Measurements from ENCODE around the gene HMGA1.

GRCh38 chr6:34226066-34226465 is 10.6 kb upstream of the HMGA1 start:
- TF ChIP-seq, protein P1, sequence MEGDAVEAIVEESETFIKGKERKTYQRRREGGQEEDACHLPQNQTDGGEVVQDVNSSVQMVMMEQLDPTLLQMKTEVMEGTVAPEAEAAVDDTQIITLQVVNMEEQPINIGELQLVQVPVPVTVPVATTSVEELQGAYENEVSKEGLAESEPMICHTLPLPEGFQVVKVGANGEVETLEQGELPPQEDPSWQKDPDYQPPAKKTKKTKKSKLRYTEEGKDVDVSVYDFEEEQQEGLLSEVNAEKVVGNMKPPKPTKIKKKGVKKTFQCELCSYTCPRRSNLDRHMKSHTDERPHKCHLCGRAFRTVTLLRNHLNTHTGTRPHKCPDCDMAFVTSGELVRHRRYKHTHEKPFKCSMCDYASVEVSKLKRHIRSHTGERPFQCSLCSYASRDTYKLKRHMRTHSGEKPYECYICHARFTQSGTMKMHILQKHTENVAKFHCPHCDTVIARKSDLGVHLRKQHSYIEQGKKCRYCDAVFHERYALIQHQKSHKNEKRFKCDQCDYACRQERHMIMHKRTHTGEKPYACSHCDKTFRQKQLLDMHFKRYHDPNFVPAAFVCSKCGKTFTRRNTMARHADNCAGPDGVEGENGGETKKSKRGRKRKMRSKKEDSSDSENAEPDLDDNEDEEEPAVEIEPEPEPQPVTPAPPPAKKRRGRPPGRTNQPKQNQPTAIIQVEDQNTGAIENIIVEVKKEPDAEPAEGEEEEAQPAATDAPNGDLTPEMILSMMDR (IDR thresholded peaks at IDR 0.05 in 2 of 3, conservative IDR thresholded peaks at IDR 0.05 in 1 of 3; ENCODE audit: control insufficient read depth in 2 of 3, extremely low read depth in 1 of 3, insufficient read depth in 1 of 3, low read depth in 3 of 3, low read length in 3 of 3), result no peak
- TF ChIP-seq, protein P2, sequence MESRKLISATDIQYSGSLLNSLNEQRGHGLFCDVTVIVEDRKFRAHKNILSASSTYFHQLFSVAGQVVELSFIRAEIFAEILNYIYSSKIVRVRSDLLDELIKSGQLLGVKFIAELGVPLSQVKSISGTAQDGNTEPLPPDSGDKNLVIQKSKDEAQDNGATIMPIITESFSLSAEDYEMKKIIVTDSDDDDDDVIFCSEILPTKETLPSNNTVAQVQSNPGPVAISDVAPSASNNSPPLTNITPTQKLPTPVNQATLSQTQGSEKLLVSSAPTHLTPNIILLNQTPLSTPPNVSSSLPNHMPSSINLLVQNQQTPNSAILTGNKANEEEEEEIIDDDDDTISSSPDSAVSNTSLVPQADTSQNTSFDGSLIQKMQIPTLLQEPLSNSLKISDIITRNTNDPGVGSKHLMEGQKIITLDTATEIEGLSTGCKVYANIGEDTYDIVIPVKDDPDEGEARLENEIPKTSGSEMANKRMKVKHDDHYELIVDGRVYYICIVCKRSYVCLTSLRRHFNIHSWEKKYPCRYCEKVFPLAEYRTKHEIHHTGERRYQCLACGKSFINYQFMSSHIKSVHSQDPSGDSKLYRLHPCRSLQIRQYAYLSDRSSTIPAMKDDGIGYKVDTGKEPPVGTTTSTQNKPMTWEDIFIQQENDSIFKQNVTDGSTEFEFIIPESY (IDR thresholded peaks at IDR 0.05), result no peak
- TF ChIP-seq TAF1 (IDR thresholded peaks at IDR 0.05; ENCODE audit: borderline replicate concordance, low read depth, low read length) (no peak), ZNF274 (IDR thresholded peaks at IDR 0.05; ENCODE audit: insufficient read depth, insufficient read length) (no peak), NFXL1 (IDR thresholded peaks at IDR 0.05; ENCODE audit: borderline replicate concordance) (no peak)
- TF ChIP-seq, protein P3, sequence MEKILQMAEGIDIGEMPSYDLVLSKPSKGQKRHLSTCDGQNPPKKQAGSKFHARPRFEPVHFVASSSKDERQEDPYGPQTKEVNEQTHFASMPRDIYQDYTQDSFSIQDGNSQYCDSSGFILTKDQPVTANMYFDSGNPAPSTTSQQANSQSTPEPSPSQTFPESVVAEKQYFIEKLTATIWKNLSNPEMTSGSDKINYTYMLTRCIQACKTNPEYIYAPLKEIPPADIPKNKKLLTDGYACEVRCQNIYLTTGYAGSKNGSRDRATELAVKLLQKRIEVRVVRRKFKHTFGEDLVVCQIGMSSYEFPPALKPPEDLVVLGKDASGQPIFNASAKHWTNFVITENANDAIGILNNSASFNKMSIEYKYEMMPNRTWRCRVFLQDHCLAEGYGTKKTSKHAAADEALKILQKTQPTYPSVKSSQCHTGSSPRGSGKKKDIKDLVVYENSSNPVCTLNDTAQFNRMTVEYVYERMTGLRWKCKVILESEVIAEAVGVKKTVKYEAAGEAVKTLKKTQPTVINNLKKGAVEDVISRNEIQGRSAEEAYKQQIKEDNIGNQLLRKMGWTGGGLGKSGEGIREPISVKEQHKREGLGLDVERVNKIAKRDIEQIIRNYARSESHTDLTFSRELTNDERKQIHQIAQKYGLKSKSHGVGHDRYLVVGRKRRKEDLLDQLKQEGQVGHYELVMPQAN (conservative IDR thresholded peaks at IDR 0.05), result no peak

All from GM12878 (cell line).